ENCODE measurements around the gene P2RY6. TPM values are rescaled to one million over a fixed set of nuclear protein-coding genes. Genes with fewer than 3 reads are reported as not detected.

P2RY6 gene
- polyA plus RNA-seq, 1 donor (not counting 4 experiments of a cell fraction or from before 2014, with no cell fraction given): 0.04 TPM

- no peak overlapping the region for H3K9ac ChIP-seq (ENCODE audit: control insufficient read depth, extremely low read depth, insufficient read depth, low read length)
- dilution Hi-C loops (cut with MboI; ENCODE audit: extremely low pct_ligation_motif_present, low sequenced_read_pairs): no loop called here
- H3K27me3 ChIP-seq (ENCODE audit: control insufficient read depth, extremely low read depth, insufficient read depth, low read length): no peaks in the 10 kb centered on the region
- DNase-seq (ENCODE audit: low read depth, low spot score): no peak
- peaks cover 0 to 3% of the 10 kb centered on the region in 2 experiments for H3K36me3 ChIP-seq (ENCODE audit: control insufficient read depth in 2 of 2, extremely low read depth in 1 of 2, insufficient read depth in 2 of 2, low read length in 2 of 2)
- peaks cover 16% of the 10 kb centered on the region for H3K4me1 ChIP-seq (ENCODE audit: control insufficient read depth, extremely low read depth, insufficient read depth, low read length)
- TF ChIP-seq EZH2 (IDR thresholded peaks at IDR 0.05; ENCODE audit: low read length) (no peak), CTCF (optimal IDR thresholded peaks at IDR 0.05 in 1 of 3, IDR thresholded peaks at IDR 0.05 in 1 of 3, conservative IDR thresholded peaks at IDR 0.05 in 1 of 3; ENCODE audit: extremely low read depth in 1 of 3, insufficient read depth in 2 of 3, low read length in 3 of 3) (no peak)
- no peak overlapping the region for H3K4me3 ChIP-seq (ENCODE audit: control insufficient read depth in 2 of 3, extremely low read depth in 1 of 3, insufficient read depth in 2 of 3, low read depth in 1 of 3, low read length in 3 of 3)
- no peaks in the 10 kb centered on the region for H3K9me1 ChIP-seq (ENCODE audit: control insufficient read depth, extremely low read depth, insufficient read depth, low read length)
- H3K9me3 ChIP-seq (ENCODE audit: control insufficient read depth, low read depth, low read length): no peaks in the 10 kb centered on the region
- no peak for FAIRE-seq
- no peak overlapping the region for H3K4me2 ChIP-seq (ENCODE audit: control insufficient read depth, extremely low read depth, insufficient read depth, low read depth, low read length)
- H3K79me2 ChIP-seq (ENCODE audit: control insufficient read depth, insufficient read depth, low read length): peaks cover 5% of the 10 kb centered on the region
- H3K27ac ChIP-seq (ENCODE audit: control insufficient read depth, insufficient read depth, low read length): no peak overlapping the region
- no peak overlapping the region for H2AFZ ChIP-seq (ENCODE audit: control insufficient read depth, low read length)
- no peaks in the 10 kb centered on the region for H4K20me1 ChIP-seq (ENCODE audit: control insufficient read depth, extremely low read depth, insufficient read depth, low read length)
Observed at GRCh38 chr11:73310661-73311393, 38.7 kb downstream of the P2RY6 start.

DNA sequence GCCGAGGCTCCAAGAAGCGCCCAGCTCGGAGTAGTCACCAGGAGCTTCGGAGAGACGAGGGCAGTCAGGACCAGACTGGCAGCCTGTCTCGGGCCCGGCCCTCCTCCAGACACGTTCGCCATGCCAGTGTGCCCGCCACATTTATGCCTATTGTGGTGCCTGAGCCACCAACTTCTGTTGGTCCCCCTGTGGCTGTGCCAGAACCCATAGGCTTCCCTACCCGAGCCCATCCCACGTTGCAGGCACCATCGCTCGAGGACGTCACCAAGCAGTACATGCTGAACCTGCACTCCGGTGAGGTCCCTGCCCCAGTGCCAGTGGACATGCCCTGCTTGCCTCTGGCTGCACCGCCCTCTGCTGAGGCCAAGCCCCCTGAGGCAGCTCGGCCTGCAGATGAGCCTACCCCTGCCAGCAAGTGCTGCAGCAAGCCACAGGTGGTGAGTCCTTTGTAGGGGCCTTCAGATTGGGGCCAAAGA, 39.3 kb downstream of the P2RY6 start:
- Histone ChIP-seq H2AFZ (ENCODE audit: control insufficient read depth, low read length) (no peak overlapping the region), H3K27ac (ENCODE audit: control insufficient read depth, insufficient read depth, low read length) (no peak overlapping the region), H3K9me1 (ENCODE audit: control insufficient read depth, extremely low read depth, insufficient read depth, low read length) (no peaks in the 10 kb centered on the region), H3K4me2 (ENCODE audit: control insufficient read depth, extremely low read depth, insufficient read depth, low read depth, low read length) (no peak overlapping the region), H3K36me3 (ENCODE audit: control insufficient read depth in 2 of 2, extremely low read depth in 1 of 2, insufficient read depth in 2 of 2, low read length in 2 of 2) (peaks cover 0 to 3% of the 10 kb centered on the region in 2 experiments), H4K20me1 (ENCODE audit: control insufficient read depth, extremely low read depth, insufficient read depth, low read length) (no peaks in the 10 kb centered on the region), H3K79me2 (ENCODE audit: control insufficient read depth, insufficient read depth, low read length) (peaks cover 5% of the 10 kb centered on the region), H3K9me3 (ENCODE audit: control insufficient read depth, low read depth, low read length) (no peaks in the 10 kb centered on the region), H3K4me1 (ENCODE audit: control insufficient read depth, extremely low read depth, insufficient read depth, low read length) (peaks cover 16% of the 10 kb centered on the region), H3K27me3 (ENCODE audit: control insufficient read depth, extremely low read depth, insufficient read depth, low read length) (no peaks in the 10 kb centered on the region), H3K9ac (ENCODE audit: control insufficient read depth, extremely low read depth, insufficient read depth, low read length) (no peak overlapping the region), H3K4me3 (ENCODE audit: control insufficient read depth in 2 of 3, extremely low read depth in 1 of 3, insufficient read depth in 2 of 3, low read depth in 1 of 3, low read length in 3 of 3) (no peak overlapping the region)
- dilution Hi-C loops (cut with MboI; ENCODE audit: extremely low pct_ligation_motif_present, low sequenced_read_pairs): no loop called here
- DNase-seq (ENCODE audit: low read depth, low spot score): no peak
- no peak for TF ChIP-seq EZH2 (IDR thresholded peaks at IDR 0.05; ENCODE audit: low read length)
- no peak for TF ChIP-seq CTCF (optimal IDR thresholded peaks at IDR 0.05 in 1 of 3, IDR thresholded peaks at IDR 0.05 in 1 of 3, conservative IDR thresholded peaks at IDR 0.05 in 1 of 3; ENCODE audit: extremely low read depth in 1 of 3, insufficient read depth in 2 of 3, low read length in 3 of 3)
- no peak for FAIRE-seq

All from keratinocyte (primary cell).